ENCODE data around the gene FFAR2.

FFAR2 gene

DNA sequence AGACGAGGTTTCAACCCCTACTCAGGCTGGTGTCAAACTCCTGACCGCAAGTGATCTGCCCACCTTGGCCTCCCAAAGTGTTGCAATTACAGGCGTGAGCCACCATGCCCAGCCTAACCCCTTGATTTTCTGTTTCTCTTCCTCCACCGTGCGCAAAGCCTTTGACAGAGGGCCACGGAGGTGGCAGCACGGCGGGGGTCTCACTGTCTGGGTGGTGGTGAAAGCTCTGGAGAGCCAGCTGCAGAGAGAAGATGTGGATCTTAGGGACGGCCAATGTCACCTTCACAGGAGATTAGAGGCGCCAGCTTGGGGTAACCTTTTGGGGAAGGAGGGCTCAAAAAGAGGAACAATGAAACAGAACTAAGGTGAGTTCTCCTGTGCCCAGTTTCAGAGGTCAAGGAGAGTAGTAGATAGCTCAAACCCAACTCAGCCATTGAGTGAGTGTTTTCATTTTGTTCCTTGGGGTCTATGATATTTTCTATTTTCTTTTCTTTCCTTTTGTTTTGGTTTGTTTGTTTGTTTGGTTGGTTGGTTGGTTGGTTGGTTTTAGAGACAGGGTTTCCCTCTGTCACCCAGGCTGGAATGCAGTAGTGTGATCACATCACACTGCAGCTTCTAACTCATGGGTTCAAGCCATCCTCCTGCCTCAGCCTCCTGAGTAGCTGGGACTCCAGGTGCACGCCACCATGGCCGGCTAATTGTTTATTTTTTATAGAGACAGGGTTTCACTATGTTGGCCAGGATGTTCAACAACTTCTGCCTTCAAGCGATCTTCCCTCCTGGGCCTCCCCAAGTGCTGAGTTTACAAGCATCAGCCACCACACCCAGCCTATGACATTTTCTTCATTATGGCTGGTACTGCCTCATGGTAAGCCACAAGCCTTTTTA lies 39.5 kb upstream of the FFAR2 start:
- H3K4me1 ChIP-seq (ENCODE audit: low read depth, poor library complexity, severe bottlenecking): no peaks in the 10 kb centered on the region
- TF ChIP-seq, protein P1, sequence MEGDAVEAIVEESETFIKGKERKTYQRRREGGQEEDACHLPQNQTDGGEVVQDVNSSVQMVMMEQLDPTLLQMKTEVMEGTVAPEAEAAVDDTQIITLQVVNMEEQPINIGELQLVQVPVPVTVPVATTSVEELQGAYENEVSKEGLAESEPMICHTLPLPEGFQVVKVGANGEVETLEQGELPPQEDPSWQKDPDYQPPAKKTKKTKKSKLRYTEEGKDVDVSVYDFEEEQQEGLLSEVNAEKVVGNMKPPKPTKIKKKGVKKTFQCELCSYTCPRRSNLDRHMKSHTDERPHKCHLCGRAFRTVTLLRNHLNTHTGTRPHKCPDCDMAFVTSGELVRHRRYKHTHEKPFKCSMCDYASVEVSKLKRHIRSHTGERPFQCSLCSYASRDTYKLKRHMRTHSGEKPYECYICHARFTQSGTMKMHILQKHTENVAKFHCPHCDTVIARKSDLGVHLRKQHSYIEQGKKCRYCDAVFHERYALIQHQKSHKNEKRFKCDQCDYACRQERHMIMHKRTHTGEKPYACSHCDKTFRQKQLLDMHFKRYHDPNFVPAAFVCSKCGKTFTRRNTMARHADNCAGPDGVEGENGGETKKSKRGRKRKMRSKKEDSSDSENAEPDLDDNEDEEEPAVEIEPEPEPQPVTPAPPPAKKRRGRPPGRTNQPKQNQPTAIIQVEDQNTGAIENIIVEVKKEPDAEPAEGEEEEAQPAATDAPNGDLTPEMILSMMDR (conservative IDR thresholded peaks at IDR 0.05; ENCODE audit: low read depth, low read length): no peak
- no peaks in the 10 kb centered on the region for H4K20me1 ChIP-seq (ENCODE audit: insufficient read depth)
- no peaks in the 10 kb centered on the region for H3K79me2 ChIP-seq (ENCODE audit: insufficient read depth, low read depth)
- no peak overlapping the region for H2AFZ ChIP-seq (ENCODE audit: low read depth)
- H3K9ac ChIP-seq: no peak overlapping the region
- no peak overlapping the region for H3K4me2 ChIP-seq
- H3K4me3 ChIP-seq (IDR thresholded peaks at IDR 0.05; ENCODE audit: insufficient read depth, low read depth, low read length): no peak overlapping the region
- no peaks in the 10 kb centered on the region for H3K36me3 ChIP-seq (ENCODE audit: insufficient read depth)
- H3K27ac ChIP-seq: no peak overlapping the region
- H3K27me3 ChIP-seq (ENCODE audit: insufficient read depth, low read depth): peaks cover 26% of the 10 kb centered on the region; the same call in 1 of the 2 replicates

DNA sequence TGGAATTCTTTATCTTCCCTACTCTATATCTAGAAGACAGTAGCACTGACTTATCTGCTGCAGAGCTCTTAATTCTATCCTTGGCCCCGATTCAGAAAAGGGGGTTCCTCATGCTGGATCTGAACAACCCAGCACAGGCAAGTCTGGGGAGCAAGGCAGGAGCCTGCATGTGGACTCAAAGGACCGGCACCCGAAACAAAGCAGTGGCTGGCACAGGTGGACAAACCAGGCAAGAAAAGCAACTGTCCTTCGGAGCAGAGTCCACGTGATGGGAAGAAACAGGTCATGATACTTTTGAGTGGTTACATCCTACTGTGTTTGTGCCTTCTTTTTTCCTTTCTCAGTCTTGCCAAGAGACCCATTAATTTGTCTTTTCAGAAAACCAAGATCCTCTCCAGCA lies 38.9 kb upstream of the FFAR2 start:
- Histone ChIP-seq H3K79me2 (ENCODE audit: insufficient read depth, low read depth) (no peaks in the 10 kb centered on the region), H3K4me2 (no peak overlapping the region), H3K4me1 (ENCODE audit: low read depth, poor library complexity, severe bottlenecking) (no peaks in the 10 kb centered on the region), H3K27ac (no peak overlapping the region), H3K27me3 (ENCODE audit: insufficient read depth, low read depth) (peaks cover 26% of the 10 kb centered on the region; the same call in 1 of the 2 replicates), H4K20me1 (ENCODE audit: insufficient read depth) (no peaks in the 10 kb centered on the region), H3K36me3 (ENCODE audit: insufficient read depth) (no peaks in the 10 kb centered on the region), H2AFZ (ENCODE audit: low read depth) (no peak overlapping the region), H3K9ac (no peak overlapping the region), H3K4me3 (IDR thresholded peaks at IDR 0.05; ENCODE audit: insufficient read depth, low read depth, low read length) (no peak overlapping the region)
- TF ChIP-seq, protein P1 (conservative IDR thresholded peaks at IDR 0.05; ENCODE audit: low read depth, low read length): no peak

DNA sequence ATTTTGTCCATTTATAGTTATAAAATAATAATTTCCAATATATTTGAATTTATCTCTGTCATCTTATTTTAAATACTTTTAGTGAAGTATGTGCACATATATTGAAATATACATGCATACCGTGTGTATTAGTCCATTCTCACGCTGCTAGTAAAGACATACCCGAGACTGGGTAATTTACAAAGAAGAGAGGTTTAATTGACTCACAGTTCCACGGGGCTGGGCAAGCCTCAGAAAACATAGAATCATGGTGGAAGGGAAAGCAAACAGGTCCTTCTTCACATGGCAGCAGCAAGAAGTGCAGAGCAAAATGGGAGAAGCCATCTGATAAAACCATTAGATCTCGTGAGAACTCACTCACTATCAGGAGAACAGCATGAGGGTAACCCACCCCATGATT lies 37.6 kb upstream of the FFAR2 start:
- Histone ChIP-seq H3K27ac (no peak overlapping the region), H3K36me3 (ENCODE audit: insufficient read depth) (no peaks in the 10 kb centered on the region), H3K27me3 (ENCODE audit: insufficient read depth, low read depth) (peaks cover 22% of the 10 kb centered on the region; the same call in 1 of the 2 replicates), H3K4me1 (ENCODE audit: low read depth, poor library complexity, severe bottlenecking) (no peaks in the 10 kb centered on the region), H3K4me3 (IDR thresholded peaks at IDR 0.05; ENCODE audit: insufficient read depth, low read depth, low read length) (no peak overlapping the region), H3K79me2 (ENCODE audit: insufficient read depth, low read depth) (no peaks in the 10 kb centered on the region), H3K9ac (no peak overlapping the region), H4K20me1 (ENCODE audit: insufficient read depth) (no peaks in the 10 kb centered on the region), H2AFZ (ENCODE audit: low read depth) (no peak overlapping the region), H3K4me2 (no peak overlapping the region)
- TF ChIP-seq, protein P1 (conservative IDR thresholded peaks at IDR 0.05; ENCODE audit: low read depth, low read length): no peak

DNA sequence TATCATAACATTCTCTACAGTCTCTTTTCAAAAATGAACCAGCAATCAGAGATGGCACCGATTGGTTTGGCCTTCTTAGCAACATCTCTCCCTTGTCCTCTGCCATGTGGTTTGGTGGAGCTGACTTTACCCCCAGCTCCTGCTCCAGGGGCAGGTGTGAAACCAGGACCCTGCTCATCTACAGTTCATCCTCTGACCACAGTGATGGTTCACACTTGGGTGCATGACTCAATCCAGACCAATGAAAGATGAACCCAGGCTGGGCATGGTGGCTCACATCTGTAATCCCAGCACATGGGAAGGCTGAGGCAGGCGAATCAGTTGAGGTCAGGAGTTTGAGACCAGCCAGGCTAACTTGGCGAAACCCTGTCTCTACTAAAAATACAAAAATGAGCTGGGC lies 33.6 kb upstream of the FFAR2 start:
- Histone ChIP-seq H3K4me1 (ENCODE audit: low read depth, poor library complexity, severe bottlenecking) (no peaks in the 10 kb centered on the region), H3K9ac (no peak overlapping the region), H3K79me2 (ENCODE audit: insufficient read depth, low read depth) (no peaks in the 10 kb centered on the region), H3K4me3 (IDR thresholded peaks at IDR 0.05; ENCODE audit: insufficient read depth, low read depth, low read length) (no peak overlapping the region), H3K27ac (no peak overlapping the region), H2AFZ (ENCODE audit: low read depth) (no peak overlapping the region), H4K20me1 (ENCODE audit: insufficient read depth) (no peaks in the 10 kb centered on the region), H3K4me2 (no peak overlapping the region), H3K36me3 (ENCODE audit: insufficient read depth) (no peaks in the 10 kb centered on the region), H3K27me3 (ENCODE audit: insufficient read depth, low read depth) (peaks cover 9% of the 10 kb centered on the region; the same call in 1 of the 2 replicates)
- TF ChIP-seq, protein P1 (conservative IDR thresholded peaks at IDR 0.05; ENCODE audit: low read depth, low read length): no peak

All from KMS-11 (cell line).